Activated T-cell treated with anti-CD3 and anti-CD28 coated beads, Interleukin-2, amount 50 U/mL, for 1 hour (primary cell): ENCODE measurements around the gene MCTP1.

Experiments used
- DNase-seq: peaks from one replicate; pipeline ENCODE4 v3.0.0-alpha.2; 2020

MCTP1 gene

DNA sequence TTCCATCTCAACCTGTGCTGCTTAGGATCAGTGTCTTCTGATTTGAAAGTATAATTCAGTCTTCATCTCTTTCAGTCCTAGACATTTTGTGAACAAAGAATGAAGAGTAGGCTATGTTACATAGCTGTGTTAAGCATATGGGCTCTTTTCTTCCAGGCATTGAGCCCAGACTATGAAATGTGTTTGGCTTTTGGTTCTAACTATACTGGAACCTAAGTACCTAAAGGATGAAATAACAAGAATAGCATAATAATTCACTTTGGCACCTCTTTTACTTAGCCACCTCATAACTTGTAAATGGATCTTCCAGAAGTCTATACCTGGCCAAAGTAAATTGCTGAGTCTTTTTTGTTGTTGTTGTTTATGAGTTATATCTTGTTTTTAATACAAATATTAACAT lies 595.0 kb downstream of the MCTP1 start:
- DNase-seq = no peak

DNA sequence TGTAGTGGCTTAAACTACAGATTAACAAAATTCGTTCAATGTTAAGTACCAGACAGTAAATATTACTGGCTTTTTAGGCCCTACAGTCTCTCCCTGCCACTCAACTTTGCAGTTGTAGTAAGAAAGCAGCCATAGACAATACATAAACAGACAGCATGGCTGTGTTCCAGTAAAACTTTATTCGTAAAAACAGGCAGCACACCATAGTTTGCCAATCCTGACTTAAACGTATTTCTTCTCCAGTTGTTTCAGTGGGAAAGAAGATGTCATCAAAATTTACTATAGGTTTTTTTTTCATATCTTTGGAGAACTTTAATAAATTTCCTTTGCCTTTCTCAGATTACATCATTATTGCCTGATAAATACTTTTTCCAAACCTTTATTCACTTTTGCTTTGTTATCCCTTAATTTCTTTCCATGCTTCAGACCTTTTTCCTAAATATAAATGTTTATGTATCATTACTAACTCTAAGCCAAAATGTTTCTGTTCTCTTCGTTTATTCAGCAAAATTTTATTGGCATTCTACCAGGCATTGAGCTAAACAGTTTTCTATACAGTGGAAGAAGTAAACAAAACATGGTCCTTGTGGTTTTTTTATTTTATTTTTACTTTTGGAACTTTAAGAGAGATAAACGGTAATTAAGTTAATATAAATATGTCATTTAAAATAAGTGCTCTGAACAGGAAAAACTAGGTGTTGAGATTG lies 601.9 kb downstream of the MCTP1 start:
- DNase-seq = no peak

DNA sequence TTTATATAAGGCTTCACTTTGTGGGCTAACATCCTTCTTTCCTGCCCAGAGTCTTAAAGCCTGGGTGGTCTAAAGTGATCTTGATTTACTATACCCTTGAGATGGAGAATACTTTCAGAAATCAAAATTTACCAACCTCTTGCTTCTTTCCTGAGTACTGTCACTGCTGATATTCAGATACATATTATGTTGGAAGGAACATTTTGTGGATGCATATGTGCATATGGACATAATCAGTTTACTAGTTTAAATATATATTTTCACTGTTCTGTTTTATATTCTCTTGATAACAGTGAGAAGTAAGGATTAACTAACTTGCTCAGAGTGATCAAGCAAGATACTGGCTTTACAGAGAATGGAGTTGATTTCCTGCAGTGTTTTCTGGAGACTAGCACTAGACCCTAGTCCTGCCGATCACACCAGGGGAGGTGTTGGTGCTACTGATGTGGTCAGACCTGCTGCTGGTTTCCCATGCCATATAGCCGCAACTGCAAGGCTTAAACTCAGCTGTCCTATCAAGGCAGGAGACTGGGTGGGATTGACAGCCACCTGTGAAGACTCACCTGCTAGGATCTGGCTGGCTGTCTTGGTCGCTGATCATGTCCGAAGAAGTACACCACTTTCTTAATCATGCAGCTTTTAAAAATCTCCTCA lies 608.8 kb downstream of the MCTP1 start:
- DNase-seq = no peak

DNA sequence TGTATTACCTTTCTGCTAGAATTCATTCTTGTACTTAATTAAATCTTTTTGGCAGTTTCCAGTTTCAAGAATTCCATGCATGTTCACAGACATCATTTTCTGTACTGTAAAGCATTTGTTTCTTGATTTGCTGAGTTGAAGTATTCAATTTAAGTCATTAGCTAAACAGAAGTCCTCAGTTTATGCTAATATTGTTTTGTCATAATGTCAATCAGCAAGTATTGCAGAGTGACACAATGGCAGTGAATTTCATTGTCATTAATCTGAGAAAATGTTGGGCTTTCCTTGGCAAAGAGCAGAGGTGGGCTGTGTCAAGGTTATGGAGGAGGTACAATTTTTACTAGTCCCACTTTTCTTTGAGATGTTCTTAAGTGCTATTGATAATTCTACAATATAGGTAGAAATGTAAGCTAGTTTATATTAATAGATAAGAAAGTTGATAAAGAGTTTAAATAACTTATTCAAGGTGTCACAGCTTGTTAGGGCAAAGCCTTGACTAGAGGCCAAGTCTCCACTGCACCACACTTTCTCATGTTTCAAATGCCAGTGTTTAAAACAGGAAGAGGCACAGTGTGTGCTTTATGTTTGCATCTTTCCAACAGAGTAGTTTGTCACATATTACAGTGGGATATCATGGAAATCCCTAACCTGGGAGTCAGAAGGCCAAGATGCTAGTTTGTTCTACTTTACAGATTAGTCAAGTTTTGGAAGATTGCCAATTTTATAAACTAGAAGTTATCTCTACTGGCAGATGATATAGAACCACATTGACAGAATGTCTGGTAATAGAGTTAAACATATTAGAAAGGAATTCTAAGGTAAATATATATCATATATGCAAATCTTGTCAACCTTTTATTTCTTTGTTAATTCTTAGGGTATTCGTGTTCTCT lies 610.2 kb downstream of the MCTP1 start:
- no peak for DNase-seq

DNA sequence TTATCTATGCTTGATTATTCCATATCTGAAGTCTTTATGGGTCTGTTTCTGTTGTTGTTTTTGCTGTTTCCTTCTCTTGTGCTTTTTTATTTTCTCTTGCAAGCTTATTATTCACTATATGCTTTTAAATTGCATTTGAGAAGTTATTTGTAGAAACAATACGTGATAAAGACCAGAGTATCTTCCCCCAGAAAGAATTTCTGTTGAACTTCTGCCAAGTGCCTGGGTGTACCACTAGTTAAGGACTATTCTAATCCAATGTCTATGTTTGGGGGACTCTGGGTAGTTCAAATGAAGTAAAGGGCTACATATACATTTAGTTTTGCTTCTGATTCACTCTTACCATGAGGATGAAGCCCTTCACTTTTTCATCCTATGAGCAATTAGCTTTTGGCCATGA lies 612.1 kb downstream of the MCTP1 start:
- no peak for DNase-seq

DNA sequence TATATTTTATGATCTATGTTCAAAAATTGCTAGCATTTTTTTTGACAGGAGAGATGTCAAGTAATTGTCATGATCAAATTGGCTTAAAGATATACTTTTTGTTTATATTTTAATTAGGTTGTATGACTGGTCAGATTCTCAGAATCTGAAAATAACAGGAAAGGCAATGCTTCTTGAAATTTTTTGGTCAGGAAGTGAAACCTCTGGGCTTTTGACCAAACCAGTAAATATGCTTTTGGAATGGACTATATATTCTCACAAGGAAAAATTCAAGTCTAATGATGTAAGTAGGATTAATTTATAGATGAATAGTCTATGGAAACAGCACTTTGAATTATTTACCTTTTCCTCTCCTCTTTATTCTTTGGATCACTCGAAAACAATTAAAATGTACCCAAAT lies 614.2 kb downstream of the MCTP1 start:
- DNase-seq = no peak

DNA sequence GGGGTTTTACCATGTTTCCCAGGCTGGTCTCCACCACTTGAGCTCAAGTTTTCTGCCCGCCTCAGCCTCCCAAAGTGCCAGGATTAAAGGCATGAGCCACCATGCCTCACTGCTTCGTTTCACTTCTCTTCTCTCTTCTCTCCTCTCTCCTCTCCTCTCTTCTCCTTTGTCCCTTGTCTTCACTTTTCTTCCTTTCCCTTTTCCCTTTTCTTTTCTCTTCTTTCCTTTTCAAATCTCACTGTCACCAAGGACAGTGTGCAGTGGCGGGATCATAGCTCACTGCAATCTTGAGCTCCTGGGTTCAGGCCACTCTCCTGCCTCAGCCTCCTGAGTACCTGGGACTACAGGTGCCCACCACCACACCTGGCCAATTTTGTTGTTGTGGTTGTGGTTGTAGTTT lies 617.0 kb downstream of the MCTP1 start:
- DNase-seq = no peak

DNA sequence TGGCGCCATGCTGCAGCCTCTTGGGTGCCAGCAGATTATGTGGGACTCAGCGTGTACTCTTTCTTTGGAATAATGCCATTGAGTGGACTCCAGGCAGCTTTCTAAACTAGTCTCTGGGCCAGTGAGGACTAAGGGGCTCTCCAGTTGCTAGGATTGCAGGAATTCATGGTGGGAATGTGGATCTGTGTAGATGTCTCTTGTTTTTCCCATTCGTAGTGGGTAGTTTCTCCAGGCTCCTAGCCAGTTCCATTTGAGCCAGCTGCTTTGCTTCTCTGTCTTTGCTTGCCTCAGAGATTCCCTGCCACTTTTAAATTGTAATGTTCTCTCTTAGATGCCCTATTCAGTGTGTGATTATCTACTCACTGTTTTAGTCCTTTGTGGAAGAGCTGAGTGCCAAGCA lies 623.8 kb downstream of the MCTP1 start:
- DNase-seq = no peak

DNA sequence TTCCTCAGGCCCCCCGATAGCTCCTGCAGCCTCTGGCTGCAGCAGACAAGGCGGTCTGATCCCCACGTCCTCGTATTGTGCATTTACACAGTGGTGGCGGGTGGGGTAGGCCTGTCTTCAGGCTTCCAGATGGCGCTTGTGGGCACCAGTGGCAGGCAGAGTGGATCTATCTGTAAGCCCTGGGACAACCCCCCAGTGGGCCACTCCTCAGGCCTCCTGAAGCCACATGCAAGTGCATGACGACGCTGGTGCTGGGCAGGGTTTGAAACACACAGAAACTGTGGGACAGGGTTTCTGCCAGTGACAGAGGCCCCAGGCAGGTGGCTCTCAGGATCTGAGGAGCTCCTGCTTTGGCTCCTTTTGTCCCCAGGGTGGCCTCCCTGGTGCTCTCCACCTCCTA lies 624.4 kb downstream of the MCTP1 start:
- no peak for DNase-seq

DNA sequence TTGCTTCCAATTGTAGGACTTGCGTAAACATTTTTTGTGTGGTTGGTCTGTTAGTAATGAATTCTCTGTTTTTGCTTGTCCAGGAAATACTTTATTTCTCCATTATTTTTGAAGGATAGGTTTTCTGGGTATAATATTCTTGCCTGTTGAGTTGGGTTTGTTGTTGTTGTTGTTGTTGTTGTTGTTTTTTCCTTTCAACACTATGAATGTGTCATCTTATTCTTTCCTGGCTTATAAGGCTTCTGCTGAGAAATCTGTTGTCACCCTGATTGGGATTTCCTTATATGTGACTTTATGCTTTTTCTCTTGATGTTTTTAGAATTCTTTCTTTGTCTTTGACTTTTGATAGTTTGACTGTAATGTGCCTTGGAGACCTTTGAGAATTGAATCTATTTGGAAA lies 626.6 kb downstream of the MCTP1 start:
- DNase-seq = no peak
